HG03064 (cell line): ENCODE results near the gene VEGFD.
A peak's percentile ranks its signal among the peaks of the same experiment; 100 is the strongest.

Source experiments
- ATAC-seq: cut with Tn5 transposase; IDR thresholded peaks from one replicate; pipeline ENCODE4 v1.9.1; 2021; ENCODE audit warnings: low read depth; ENCODE audit not compliant: unreplicated experiment

VEGFD gene

DNA sequence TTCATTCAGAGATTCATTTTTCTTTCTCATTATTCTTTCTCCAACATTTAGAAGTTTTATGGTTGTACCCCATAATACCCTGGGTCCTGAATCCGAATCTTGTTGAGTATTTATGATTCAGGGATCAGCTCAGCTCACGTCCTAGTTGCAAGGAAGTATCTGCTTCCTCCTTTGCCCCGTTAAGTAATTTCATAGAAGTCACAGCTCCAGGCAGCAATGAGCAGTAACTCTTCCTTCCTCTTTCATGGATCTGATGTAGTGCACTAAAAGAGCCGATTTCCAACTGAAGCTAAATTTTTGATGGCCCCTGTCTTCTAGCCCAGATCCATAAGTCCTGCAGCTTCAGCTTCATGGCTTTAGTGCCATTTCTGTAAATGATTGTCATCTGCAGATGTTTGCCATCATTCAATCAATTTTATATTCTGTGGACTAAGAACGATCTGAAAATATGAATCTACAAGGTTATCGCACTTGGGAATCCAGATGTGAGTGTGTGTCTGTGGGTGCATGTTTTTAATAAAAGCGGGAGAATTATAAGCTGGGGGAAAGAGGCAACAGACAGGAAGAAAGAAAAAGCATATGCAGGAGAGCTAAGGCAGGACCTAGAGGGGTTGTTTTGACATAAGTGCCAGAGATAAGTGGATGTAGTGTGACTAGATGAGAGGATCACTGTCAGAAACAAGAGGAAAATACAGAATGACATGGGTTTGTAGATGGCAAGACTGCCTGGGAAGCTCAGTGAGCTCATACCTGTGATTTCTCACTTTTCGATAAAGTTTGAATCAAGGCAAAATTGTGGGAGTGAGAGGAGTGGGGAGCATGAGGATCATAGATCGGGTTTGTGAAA, 17.5 kb downstream of the VEGFD start:
- no peak for ATAC-seq

DNA sequence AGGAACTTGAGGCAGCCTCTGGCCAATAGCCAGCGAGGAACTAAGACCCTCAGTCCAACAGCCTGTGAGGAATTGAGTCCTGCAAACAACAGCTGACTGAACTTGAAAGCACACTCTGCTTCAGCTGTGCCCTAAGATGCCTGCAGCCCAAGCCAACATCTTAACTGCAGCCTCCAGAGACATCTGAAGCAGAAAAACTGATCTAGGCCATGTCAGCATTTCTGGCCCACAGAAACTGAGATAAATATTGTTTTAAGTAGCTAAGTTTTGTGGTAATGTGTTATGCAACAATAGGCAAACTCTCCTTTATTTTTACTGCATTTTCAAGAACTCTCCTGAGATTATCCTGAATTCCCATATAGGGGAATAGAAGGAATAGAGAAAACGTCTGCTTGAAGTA, 24.5 kb downstream of the VEGFD start:
- no peak for ATAC-seq

DNA sequence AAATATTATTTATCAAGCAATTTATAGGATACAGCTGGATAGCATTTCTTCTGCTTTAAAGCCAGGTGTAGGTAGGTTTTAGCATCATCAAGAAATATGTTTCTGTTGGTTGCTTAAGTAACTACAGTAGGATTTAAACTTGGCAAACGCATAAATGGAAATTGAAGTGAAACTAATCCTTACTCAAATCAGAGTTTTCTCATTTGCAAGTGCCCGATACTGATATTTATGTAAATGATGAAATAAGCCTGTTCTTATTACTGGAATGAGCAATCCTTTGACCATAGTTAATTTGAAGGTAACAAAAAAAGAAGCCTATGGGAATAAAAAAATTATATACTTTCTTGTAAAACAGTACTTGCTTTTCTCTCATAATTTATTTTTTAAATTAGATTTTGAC, 25.7 kb downstream of the VEGFD start:
- no peak for ATAC-seq

DNA sequence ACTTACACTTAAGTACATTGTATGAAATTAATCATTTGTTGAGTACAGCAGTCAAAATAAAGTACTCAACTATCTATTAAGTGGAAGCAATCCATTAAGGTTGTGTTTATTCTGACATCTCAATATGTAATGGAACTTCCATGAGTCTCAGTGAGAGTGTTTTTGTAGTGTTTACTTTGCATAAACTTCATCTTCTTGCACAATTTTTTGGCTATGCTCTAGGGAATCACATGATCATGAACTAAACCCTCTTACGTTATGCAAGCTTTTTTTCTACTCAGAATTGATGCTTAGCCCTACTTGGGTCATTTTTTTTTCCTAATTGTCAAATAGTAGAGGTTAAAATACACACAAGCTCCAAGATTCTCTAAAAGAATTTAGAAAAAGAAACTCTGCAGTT, 27.8 kb downstream of the VEGFD start:
- no peak for ATAC-seq

DNA sequence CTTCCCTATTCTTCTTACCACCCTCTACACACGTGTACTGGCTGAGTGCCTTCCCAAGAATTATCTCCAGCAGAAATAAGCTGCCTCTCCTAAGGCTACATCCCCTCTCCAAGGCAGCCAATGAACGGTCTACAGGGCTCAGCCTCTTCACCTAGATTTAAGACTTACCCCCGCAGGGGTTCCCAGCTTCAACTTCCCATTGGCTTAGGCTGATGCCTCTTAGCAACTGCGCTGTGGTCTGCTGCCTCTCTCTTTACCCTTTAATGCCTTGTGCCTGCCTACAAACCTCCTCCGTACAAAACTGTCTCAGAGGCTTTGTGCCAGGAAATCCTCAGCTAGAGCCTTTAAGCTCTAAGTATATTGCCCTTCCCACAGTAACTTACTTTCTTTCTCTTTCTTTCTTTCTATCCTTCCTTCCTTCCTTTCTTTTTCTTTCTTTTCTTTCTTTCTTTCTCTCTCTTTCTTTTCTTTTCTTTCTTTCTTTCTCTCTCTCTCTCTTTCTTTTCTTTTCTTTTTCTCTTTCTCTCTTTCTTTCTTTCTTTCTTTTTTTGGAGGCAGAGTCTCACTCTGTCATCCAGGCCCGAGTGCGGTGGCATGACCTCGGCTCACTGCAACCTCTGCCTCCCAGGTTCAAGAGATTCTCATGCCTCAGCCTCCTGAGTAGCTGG, 33.8 kb downstream of the VEGFD start:
- ATAC-seq: no peak

DNA sequence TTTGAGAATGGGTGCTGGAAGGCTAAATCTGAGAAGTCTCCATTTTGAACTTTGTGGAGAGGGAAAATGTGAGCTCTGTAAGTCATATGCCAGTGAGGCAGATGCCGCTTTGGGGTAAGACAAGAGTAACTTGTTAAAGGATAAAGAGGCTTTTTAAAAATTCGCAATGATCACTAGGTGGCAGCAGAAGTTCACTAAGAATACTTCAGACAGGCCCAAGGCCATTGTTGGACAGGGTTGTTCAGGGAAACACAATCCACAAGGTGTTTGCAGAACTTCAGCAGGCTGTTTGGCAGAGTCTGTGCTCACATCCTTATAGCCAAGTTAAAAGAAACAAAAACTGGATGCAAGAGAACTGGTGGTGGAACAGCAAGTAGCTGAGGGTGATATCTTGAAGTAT, 35.2 kb downstream of the VEGFD start:
- ATAC-seq: no peak

DNA sequence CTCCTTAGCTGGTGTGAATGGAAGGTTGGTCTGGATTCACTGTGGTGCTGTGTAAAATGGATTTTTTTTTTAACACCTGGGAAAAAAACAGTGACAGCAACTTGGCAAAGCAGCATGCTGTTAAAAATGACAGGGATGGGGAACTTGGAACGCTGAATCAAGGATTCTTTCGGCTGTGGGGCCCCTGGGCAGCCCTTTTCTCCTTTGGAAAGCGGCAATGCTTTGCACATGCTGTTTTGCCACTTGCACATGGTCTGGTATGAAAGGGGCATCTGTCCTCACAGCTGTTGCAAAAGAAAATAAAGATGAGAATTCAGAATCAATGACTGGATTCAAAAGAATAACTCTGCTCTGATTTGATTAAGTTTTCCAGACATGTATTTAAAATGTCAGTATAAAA, 38.2 kb downstream of the VEGFD start:
- ATAC-seq: no peak

DNA sequence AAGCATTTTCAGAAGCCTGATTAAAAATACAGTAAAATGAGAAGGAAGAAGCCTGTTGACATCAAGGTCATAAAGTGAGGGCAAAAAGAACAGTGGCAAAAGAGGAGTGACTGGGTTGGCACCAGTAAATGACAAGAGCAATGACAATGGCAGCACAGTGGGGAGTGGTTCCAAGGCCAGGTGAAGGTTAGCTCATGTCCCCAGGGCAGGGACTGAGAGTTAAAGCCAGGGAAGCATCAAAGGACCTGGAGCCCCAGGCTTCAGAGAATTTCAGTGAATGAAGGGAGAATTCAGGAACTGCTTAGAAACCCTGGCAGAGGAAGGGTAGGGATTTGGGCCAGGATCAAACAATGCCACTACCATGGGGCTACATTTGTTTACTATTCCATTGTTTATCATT, 40.1 kb downstream of the VEGFD start:
- no peak for ATAC-seq

DNA sequence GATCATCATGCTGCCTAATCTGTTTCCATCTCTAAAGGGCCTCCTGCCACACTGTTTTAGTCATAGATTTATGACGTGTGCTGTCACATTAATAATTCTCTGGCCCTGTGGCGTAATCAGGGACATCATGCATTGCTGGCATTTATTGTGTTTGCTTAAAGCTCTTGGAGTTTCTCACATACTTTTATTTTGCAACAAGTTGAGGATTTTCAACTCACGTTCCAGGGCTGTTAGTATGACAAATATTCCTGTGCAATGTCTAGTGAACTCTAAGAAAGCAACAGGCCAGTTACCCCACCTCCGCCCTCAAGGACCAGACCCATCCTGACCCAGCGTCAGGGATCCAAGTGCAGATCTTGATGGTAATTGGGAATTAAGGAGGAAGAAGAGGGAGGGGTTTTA, 41.1 kb downstream of the VEGFD start:
- ATAC-seq: no peak

DNA sequence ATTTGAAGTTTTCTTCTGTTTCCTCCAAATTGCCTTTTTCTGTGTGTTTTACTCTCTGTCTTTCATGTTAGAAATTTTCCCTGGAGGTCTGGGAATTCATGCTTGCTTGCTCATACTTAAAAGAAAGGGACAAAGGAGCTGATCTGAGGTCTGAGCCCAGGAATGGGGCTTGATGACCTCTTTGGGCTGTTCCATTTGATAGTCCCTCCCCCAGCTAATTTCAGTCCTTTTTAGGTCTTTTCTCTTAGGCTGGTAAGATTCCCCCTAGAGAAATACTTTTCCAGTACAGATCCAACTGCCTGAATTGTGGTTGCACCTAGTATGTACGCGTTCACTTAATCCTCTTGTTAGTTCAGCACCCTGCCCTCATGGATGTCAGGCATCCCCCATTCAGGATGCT, 43.3 kb downstream of the VEGFD start:
- ATAC-seq: no peak

DNA sequence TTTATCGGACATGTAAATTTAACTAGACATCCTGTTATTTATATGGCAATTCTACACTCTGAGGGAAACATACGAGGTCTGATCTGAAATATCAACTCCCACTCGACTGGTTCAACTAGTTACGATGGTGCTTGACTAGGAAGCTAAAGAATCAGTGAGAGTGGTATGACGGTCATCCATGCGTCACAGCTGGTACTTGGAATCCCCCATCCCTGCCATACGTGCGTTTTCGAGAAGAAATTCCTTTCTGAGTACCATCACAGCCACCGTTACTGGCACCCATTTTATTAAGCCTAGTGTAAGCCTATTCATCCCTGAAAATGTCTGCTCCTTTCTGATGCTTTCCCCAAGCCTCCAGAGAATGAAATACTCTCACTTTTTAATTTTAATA, 48.2 kb downstream of the VEGFD start:
- no peak for ATAC-seq

DNA sequence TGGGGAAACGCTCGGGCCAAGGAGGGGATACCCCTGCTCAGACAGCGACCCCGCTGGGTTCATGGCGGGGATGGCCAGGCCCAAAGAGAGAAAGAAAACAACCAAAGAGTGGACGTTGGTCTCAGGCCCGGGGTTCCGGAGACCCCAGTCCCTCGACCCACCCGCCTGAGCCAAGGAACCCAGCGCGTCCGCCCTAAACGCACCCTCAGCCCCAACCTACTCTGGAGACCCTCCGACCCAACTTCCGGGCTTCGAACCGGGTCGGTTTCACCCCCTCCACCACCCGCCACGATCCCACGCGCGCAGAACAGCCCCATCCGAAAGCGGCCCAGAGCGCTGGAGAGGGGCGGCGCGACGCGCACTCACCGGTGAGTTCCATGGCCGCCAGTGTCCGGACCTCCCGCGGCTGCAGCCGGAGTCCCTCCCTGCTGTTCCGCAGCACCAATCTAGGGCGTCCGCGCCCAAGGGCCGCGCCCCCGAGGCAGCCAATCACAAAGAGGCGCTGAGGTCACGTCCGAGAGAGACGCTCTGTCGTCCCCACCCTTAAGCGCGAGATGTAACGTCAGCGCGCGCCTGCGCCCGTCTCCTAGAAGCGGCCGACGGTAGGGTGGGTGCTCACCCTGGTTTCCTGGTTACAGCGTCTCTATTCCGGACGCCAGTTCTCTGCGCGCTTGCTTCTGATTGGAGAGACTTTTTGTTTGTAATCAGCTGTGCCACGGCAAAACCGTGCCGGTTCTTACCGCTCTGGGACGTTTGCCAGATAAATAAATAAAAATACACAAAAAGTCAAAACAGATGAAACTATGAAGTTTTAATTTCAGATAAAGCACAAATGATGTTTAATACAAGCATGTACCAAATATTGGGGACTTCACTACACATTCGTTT, 48.8 kb downstream of the VEGFD start, which contains the start of gene PIGA:
Gene PIGA (minus strand): TSS at position 389 of the 888 bp plus-strand sequence. CDS start 3,593 bp downstream, outside the sequence.
- peak; percentile 97 for ATAC-seq

DNA sequence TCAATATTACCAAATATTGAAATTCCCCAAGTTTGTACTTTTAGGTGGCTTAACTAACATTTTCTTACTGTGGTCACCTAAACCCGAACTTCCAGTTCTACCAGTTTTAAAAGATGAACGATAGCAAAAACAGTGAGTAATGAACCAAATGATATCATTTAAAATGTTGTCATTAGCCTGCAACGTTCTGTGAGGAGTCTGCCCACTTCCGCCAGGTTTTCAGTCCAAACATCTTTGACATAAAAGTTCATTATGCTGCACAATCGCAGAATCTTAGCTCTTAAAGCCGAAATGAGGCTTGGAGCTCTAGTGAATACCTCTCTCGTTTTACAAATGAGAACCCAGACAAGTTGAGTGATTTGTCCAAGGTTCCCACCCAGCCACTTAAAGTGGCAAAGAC, 49.7 kb downstream of the VEGFD start:
- ATAC-seq: no peak

DNA sequence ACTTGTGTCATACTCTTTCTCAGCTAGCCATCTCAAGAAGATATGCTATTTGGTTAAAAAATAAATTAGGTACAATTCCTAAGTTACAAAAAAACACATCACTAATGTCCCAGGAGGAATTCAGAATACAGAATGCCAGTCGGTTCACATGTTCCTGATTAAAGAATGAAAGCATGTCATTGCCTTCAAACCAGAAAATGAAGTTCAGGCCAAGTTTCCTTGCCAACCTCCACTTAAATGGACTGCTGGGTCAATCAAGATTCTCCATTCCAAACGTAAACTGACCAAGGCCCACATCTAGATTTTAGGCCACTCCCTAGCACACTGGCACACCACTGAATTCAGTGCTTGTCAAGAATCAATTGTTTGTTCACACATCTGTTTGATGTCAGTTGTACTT, 55.4 kb downstream of the VEGFD start:
- ATAC-seq: no peak

DNA sequence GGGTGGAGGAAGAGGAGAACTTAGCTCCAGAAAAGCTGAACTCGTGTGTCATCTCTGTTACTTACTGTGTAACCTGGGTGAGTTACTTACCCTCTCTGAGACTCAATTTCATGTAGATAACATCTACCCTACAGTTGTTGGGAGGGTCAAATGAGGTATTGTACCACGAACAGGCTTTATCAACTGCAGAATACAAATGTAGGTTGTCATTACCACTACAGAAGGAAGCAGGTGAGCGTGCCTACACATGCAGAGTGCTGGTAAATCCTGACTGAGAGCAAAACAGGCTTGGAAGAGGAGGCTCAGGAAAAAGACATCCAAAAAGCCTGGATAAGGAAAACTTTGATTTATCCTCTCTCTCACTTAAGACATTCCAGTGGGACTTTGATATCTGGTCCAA, 56.1 kb downstream of the VEGFD start:
- no peak for ATAC-seq

DNA sequence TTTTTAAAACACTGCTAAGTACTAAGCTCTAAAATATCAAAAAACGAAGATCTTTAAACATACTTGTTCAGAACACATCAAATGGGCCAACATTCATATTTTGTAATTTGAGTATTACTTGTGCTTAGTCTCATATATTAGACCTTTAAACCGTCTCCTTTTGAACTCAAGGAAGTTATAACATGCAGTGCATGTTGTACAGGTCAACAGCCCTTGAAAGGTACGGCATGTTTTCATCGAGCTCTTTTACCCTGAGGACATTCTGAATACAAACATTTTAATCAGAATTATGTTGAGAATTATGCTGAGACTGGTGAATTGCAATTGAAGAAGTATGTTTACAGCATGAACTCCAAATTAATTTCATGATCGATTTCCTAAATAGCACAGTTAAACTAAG, 61.7 kb downstream of the VEGFD start:
- no peak for ATAC-seq

DNA sequence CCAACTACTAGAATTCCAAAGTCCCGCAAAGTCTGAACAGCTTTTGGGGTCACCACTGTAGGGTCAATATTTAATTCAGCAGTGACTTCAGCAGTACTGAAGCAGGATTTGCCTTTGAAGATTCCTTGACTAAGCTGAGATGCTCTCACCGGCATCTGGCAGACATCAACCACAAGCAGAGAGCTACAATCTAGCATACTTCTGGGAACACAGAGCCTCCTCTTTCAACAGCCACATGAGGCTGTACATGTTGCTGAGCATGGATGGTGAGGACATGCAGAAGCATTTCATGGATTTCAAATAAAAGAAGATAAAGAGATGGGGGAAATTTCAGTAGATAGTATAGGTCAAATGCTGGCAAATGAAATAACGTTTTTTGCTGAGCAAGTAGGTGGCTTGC, 62.1 kb downstream of the VEGFD start:
- ATAC-seq: no peak

DNA sequence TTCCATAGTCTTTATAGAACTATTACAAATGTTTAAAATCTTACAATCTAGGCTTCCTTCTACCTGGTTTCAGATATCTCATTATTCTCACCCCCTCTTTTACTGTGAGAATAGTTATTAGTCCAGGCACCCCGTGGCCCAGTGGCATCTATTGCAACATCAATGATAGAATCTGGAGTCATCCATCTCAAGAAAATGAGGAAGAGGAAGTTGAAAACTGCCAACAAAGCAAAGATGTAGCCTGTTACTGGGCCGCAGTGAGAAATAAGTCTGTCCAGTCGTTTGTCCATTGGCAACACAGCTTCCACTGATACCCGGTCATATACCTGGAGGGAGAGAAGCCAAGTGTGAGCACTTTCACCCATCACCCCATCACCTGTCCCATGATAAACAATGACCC, 62.8 kb downstream of the VEGFD start:
- no peak for ATAC-seq

DNA sequence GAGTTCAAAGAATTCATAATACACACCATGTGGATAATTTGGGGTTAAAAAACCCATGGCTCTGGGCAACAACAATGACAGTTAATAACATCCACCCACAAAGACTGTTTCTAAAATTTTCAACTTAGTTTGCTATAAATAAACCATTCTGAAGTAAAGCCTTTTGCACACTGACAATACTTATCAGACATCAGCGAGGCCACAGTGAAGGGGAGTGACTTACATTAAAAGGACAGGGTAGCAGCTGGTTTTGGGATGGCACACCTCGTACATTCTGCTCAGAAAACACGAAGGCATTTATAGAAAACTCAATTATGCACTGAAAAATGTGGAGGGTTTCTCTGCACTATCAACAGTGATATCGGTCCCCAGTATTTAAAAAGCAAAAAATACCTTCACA, 63.9 kb downstream of the VEGFD start:
- no peak for ATAC-seq

DNA sequence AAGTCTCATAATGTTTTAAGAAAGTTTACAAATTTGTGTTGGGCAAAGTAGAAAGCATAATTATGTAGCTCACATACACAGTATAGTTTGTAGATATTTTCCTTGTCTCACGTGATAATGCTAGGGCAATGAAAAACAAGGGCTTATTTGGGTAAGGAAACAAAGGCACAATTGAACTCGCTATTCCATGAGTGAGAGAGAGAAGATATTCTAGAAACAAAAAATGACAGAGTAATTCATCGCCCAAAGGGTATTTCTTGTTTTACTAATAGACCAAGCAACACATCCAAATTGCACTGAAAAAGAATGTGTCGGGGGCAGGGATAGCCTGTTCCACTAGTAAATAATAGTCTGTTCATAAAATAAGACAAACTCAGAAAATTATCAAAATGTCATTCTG, 65.1 kb downstream of the VEGFD start:
- no peak for ATAC-seq

DNA sequence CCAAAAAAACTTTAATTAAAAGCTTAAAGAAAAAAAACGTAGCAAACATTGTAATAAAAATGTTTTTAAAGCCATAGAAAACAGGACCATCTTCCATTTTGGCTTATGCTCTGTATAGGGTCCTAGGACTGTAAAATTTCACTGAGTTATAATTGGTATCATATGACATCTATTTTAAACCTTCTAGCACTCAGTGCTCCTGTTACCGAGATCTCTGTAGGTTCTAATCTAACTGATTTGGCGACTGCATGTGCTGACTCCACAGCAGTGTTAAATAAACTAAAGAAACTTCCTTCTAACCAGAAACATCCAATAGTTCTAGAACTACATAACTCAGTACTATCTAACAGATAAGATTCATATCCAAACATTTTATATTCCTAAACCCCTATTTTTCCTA, 68.7 kb downstream of the VEGFD start, which contains the start of gene ASB11:
Gene ASB11 (minus strand): TSS at position 132 of the 400 bp plus-strand sequence. CDS start 35 bp downstream, at position 97.
- ATAC-seq: no peak
